A549 (cell line): ENCODE results near the gene RAET1E.

Experiments used
- CEBPB ChIP-seq, 2 experiments: fragments of >200 bp in 1 of 2; sonication (Bioruptor Twin) in 1 of 2; formaldehyde crosslinking in 1 of 2; IDR thresholded peaks; 2 replicates each; pipeline ENCODE4 v1.6.1; 2012 to 2016
- EP300 ChIP-seq, 2 experiments: fragments of >200 bp; sonication (Bioruptor Twin); formaldehyde crosslinking; IDR thresholded peaks; 2 replicates in 1 of 2; 3 replicates in 1 of 2; pipeline ENCODE4 v1.6.1; 2016 to 2017
- FOSB ChIP-seq: fragments of 250-450 bp; sonication (Bioruptor Pico); IDR thresholded peaks from 2 replicates; pipeline ENCODE4 v1.5.0; 2020; ENCODE audit warnings: mild to moderate bottlenecking, moderate library complexity
- HOXB13 ChIP-seq: fragments of 250-450 bp; sonication (Bioruptor Pico); IDR thresholded peaks from 2 replicates; pipeline ENCODE4 v1.5.0; 2020; ENCODE audit warnings: low read depth, mild to moderate bottlenecking, moderate library complexity
- MYC ChIP-seq: IDR thresholded peaks from 2 replicates; pipeline ENCODE4 v1.6.1; 2012; ENCODE audit warnings: mild to moderate bottlenecking, inconsistent platforms, low read length, improper control_type of control experiment, borderline replicate concordance
- PHF8 ChIP-seq: fragments of 200-600 bp; sonication (generic); IDR thresholded peaks from 2 replicates; pipeline ENCODE4 v1.6.1; 2016; ENCODE audit warnings: low read depth, mild to moderate bottlenecking, antibody characterized with exemption, moderate library complexity, borderline replicate concordance
- POLR2A ChIP-seq: IDR thresholded peaks from 2 replicates; pipeline ENCODE4 v1.6.1; 2012; ENCODE audit warnings: mild to moderate bottlenecking, low read length
- RAD21 ChIP-seq, 2 experiments: fragments of >200 bp in 1 of 2; sonication (Bioruptor Twin) in 1 of 2; formaldehyde crosslinking in 1 of 2; IDR thresholded peaks in 1 of 2; conservative IDR thresholded peaks in 1 of 2; 2 replicates in 1 of 2; 3 replicates in 1 of 2; pipeline ENCODE4 v1.6.1; 2012 to 2018; ENCODE audit warnings: inconsistent platforms in 1 of 2
- RNF2 ChIP-seq: fragments of 200-600 bp; sonication (generic); IDR thresholded peaks from 2 replicates; pipeline ENCODE4 v1.6.1; 2016; ENCODE audit warnings: low read depth, mild to moderate bottlenecking, antibody characterized with exemption, moderate library complexity, borderline replicate concordance
- ZC3H11A ChIP-seq: fragments of 450-650 bp; IDR thresholded peaks from 2 replicates; pipeline ENCODE4 v1.6.1; 2014; ENCODE audit warnings: antibody characterized with exemption, mild to moderate bottlenecking
- TF ChIP-seq, protein P1 (sequence below): fragments of >200 bp; sonication (Bioruptor Twin); formaldehyde crosslinking; IDR thresholded peaks from 3 replicates; pipeline ENCODE4 v1.5.1; 2016
- TF ChIP-seq, protein P2 (sequence below): fragments of 250-450 bp; sonication (Bioruptor Pico); IDR thresholded peaks from 2 replicates; pipeline ENCODE4 v1.5.0; 2021; ENCODE audit warnings: mild to moderate bottlenecking, moderate library complexity, borderline replicate concordance
- TF ChIP-seq, protein P3 (sequence below): fragments of 200-600 bp; sonication (generic); IDR thresholded peaks from 2 replicates; pipeline ENCODE4 v1.6.1; 2016; ENCODE audit warnings: antibody characterized with exemption, mild to moderate bottlenecking, moderate library complexity
- TF ChIP-seq, protein P4 (sequence below): fragments of >200 bp; sonication (Bioruptor Twin); formaldehyde crosslinking; IDR thresholded peaks from 3 replicates; pipeline ENCODE4 v1.6.1; 2016

DNA sequence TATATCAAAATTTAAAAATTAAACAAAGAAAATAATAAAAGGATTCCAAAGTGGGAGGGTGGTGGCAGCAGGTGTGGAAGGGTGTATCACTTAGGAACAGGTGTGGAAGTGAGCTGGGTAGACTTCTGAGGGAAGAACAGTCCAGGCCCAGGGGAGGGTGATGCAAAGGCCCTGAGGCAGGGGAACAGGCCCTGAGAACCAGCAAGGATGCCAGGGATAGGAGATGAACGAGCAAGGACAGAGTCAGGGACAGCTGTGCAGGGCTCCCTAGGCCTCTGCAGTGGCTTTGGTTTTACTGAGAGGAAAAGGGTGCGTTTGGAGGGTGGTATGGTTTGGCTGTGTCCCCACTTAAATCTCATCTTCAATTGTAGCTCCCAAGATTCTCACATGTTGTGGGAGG, 9.4 kb upstream of the RAET1E start:
- TF ChIP-seq RAD21 (conservative IDR thresholded peaks at IDR 0.05 in 1 of 2, IDR thresholded peaks at IDR 0.05 in 1 of 2): no peak
- no peak for TF ChIP-seq EP300 (IDR thresholded peaks at IDR 0.05)
- no peak for TF ChIP-seq POLR2A
- TF ChIP-seq, protein P1, sequence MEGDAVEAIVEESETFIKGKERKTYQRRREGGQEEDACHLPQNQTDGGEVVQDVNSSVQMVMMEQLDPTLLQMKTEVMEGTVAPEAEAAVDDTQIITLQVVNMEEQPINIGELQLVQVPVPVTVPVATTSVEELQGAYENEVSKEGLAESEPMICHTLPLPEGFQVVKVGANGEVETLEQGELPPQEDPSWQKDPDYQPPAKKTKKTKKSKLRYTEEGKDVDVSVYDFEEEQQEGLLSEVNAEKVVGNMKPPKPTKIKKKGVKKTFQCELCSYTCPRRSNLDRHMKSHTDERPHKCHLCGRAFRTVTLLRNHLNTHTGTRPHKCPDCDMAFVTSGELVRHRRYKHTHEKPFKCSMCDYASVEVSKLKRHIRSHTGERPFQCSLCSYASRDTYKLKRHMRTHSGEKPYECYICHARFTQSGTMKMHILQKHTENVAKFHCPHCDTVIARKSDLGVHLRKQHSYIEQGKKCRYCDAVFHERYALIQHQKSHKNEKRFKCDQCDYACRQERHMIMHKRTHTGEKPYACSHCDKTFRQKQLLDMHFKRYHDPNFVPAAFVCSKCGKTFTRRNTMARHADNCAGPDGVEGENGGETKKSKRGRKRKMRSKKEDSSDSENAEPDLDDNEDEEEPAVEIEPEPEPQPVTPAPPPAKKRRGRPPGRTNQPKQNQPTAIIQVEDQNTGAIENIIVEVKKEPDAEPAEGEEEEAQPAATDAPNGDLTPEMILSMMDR: no peak
- TF ChIP-seq ZC3H11A: no peak
- TF ChIP-seq, protein P2, sequence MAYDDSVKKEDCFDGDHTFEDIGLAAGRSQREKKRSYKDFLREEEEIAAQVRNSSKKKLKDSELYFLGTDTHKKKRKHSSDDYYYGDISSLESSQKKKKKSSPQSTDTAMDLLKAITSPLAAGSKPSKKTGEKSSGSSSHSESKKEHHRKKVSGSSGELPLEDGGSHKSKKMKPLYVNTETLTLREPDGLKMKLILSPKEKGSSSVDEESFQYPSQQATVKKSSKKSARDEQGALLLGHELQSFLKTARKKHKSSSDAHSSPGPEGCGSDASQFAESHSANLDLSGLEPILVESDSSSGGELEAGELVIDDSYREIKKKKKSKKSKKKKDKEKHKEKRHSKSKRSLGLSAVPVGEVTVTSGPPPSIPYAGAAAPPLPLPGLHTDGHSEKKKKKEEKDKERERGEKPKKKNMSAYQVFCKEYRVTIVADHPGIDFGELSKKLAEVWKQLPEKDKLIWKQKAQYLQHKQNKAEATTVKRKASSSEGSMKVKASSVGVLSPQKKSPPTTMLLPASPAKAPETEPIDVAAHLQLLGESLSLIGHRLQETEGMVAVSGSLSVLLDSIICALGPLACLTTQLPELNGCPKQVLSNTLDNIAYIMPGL (CRISPR knock-in tag): no peak
- no peak for TF ChIP-seq HOXB13 (CRISPR knock-in tag)
- no peak for TF ChIP-seq PHF8
- no peak for TF ChIP-seq CEBPB (IDR thresholded peaks at IDR 0.05)
- TF ChIP-seq, protein P3, sequence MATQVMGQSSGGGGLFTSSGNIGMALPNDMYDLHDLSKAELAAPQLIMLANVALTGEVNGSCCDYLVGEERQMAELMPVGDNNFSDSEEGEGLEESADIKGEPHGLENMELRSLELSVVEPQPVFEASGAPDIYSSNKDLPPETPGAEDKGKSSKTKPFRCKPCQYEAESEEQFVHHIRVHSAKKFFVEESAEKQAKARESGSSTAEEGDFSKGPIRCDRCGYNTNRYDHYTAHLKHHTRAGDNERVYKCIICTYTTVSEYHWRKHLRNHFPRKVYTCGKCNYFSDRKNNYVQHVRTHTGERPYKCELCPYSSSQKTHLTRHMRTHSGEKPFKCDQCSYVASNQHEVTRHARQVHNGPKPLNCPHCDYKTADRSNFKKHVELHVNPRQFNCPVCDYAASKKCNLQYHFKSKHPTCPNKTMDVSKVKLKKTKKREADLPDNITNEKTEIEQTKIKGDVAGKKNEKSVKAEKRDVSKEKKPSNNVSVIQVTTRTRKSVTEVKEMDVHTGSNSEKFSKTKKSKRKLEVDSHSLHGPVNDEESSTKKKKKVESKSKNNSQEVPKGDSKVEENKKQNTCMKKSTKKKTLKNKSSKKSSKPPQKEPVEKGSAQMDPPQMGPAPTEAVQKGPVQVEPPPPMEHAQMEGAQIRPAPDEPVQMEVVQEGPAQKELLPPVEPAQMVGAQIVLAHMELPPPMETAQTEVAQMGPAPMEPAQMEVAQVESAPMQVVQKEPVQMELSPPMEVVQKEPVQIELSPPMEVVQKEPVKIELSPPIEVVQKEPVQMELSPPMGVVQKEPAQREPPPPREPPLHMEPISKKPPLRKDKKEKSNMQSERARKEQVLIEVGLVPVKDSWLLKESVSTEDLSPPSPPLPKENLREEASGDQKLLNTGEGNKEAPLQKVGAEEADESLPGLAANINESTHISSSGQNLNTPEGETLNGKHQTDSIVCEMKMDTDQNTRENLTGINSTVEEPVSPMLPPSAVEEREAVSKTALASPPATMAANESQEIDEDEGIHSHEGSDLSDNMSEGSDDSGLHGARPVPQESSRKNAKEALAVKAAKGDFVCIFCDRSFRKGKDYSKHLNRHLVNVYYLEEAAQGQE: no peak
- TF ChIP-seq RNF2: no peak
- TF ChIP-seq FOSB (CRISPR knock-in tag): no peak
- TF ChIP-seq, protein P4, sequence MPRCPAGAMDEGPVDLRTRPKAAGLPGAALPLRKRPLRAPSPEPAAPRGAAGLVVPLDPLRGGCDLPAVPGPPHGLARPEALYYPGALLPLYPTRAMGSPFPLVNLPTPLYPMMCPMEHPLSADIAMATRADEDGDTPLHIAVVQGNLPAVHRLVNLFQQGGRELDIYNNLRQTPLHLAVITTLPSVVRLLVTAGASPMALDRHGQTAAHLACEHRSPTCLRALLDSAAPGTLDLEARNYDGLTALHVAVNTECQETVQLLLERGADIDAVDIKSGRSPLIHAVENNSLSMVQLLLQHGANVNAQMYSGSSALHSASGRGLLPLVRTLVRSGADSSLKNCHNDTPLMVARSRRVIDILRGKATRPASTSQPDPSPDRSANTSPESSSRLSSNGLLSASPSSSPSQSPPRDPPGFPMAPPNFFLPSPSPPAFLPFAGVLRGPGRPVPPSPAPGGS: no peak
- TF ChIP-seq MYC: no peak
